T-helper 1 cell treated with Interleukin-12 subunit alpha and Interleukin-12 subunit beta and Interleukin-4 antibody, amounts not matched to agents 30 ng/mL and 1 ng/mL, for 36 hours (primary cell): ENCODE results near the gene COX6A2. TPM values are rescaled to one million over a fixed set of nuclear protein-coding genes. Genes with fewer than 3 reads are reported as not detected.

Experiments
- intact Hi-C: fragments of 100-400 bp; cut with micrococcal nuclease; formaldehyde crosslinking; loops from one replicate; pipeline ENCODE4 v1.15.1; 2024
- total RNA-seq: library from RNA; stranded (reverse); gene quantifications from 2 replicates; pipeline ENCODE4 v1.2.3, GENCODE V29; 2022

COX6A2 gene
- total RNA-seq: not detected in 2 replicates

- intact Hi-C loops: loop anchor here (5.0 to 10.0 kb wide), 2 partner anchors 49 to 433 kb away; no protein-coding TSS in a partner anchor
These were observed at the start of gene COX6A2 for GRCh38 chr16:31428279-31428597. Gene COX6A2, minus strand, starts transcription at chr16:31428360. Its CDS starts 35 bp downstream, at chr16:31428325.

DNA sequence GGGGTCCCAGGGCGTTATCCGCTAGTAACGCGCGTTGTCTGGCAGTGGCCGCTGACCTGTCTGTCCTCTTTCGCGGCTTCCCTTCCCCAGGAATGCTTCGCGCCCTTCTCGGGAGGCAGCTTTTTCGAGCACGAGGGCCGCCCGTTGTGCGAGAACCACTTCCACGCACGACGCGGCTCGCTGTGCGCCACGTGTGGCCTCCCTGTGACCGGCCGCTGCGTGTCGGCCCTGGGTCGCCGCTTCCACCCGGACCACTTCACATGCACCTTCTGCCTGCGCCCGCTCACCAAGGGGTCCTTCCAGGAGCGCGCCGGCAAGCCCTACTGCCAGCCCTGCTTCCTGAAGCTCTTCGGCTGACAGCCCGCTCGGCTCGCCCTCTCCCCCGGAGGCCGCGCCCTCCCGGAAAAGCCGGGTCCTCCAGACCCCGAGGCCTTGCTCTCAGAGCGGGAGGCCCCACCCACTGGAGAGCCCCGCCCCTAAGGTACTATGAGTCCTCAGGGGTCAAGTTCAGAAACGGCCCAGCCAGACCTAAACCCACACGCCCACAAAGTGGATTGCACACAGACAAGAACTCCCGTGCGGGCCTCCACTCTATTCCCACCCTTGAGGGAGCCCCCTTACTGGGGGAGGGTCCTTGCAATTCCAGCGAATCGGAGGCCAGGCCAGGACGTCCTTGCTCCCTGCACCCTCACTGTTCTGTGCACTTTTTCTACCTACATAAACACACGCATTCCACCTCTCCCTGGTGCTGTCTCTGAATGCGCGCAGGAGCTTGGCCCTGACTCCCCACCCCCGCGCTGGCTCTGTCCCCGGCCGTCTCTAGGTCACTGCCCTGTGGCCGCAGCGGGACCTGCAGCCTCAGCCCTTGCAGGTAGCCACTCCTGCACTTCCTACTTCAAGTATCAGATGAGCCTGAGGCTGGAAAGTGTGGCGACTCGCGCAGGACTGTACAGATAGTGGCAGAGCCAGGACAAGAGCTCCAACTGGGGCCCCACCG is 49.4 kb upstream of the COX6A2 start:
- intact Hi-C loops: loop anchor here (1.0 to 5.0 kb wide), 4 partner anchors 18 to 390 kb away; partner anchors contain the start of genes ARMC5 and COX6A2

GRCh38 chr16:31476303-31477219 is 48.4 kb upstream of the COX6A2 start:
- intact Hi-C loops: loop anchor here (1.0 to 5.0 kb wide), 6 partner anchors 11 to 391 kb away; partner anchors contain the start of genes ARMC5 and COX6A2

DNA sequence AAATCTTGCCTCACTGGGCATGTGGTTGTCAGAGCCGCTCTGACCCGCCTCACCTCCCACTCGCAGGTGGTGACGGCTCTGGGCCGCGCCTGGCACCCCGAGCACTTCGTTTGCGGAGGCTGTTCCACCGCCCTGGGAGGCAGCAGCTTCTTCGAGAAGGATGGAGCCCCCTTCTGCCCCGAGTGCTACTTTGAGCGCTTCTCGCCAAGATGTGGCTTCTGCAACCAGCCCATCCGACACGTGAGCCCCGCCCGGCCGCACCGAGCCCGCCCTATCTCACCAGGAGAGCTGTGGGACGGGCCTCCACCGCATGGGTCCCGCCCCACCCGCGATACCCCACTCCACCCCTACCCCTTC is 47.8 kb upstream of the COX6A2 start:
- intact Hi-C loops: loop anchor here (1.0 to 5.0 kb wide), 5 partner anchors 11 to 391 kb away; partner anchors contain the start of gene COX6A2

DNA sequence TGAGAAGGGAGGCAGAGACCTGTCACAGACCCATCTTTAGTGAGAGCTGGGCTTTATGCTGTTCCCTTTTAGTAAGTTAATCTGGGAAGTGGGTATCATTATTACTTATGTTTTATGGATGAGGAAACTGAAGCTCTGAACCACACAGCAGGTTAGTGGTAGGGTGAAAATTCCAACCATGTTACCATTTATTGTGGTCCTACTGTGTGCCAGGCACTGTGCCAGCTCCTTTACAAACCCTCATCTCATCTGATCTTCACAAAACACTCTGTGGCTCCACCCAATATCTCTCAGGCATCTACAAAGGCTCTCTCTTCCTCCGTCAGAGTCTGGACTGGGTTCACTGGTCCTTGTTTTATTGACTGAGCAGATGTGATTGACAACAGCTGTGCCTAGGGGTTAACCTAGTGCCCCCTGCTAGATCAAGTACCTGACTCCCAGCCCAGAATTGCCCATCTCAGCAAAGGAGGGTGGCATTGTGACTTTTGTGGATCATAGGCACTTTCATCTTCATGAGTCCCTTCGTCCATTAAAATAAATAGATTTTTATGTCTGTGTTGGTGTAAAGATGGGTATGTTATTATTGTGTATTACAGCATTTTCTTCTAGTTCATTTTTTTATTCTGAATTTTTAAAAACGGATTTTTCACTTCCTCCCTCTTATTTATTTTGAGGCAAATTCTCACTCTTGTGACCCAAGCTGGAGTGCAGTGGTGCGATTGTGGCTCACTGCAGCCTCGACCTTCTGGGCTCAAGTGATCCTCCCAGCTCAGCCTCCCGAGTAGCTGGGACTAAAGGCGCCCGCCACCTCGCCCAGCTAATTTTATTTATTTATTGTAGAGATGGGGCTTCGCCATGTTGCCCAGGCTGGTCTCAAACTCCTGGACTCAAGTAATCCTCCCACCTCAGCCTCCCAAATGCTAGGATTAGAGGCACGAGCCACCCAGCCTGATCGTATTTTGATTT is 46.9 kb upstream of the COX6A2 start:
- intact Hi-C loops: loop anchor here (5.0 kb wide), 3 partner anchors 48 to 392 kb away; partner anchors contain the start of gene COX6A2

- intact Hi-C loops: no loop called here
These were observed 46.1 kb upstream of the COX6A2 start for GRCh38 chr16:31474173-31474714.

- intact Hi-C loops: no loop called here
These were observed 45.3 kb upstream of the COX6A2 start for GRCh38 chr16:31473264-31473984.

GRCh38 chr16:31472709-31473203 is 44.6 kb upstream of the COX6A2 start:
- intact Hi-C loops: no loop called here

- intact Hi-C loops: no loop called here
These were observed 43.9 kb upstream of the COX6A2 start, which contains the start of gene TGFB1I1 for GRCh38 chr16:31471875-31472708. Gene TGFB1I1, plus strand, starts transcription at chr16:31472152. Its CDS starts 37 bp downstream, at chr16:31472189.

GRCh38 chr16:31471241-31471874 is 43.2 kb upstream of the COX6A2 start:
- intact Hi-C loops: no loop called here

GRCh38 chr16:31470615-31471014 is 42.5 kb upstream of the COX6A2 start:
- intact Hi-C loops: no loop called here

DNA sequence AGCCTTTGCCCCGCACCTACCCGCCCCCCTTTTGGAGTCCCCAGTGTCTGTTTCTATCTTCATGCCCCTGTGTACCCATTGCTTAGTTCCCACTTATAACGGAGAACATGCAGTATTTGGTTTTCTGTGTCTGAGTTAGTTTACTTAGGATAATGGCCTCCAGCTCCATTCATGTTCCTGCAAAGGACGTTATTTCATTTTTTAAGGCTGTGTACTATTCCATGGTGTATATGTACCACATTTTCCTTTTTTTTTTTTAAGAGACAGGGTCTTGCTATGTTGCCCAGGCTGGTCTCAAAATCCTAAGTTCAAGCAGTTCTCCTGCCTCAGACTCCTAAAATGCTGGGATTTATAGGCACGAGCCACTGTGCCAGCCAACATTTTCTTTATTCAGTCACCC is 39.7 kb upstream of the COX6A2 start:
- intact Hi-C loops: no loop called here

- intact Hi-C loops: no loop called here
These were observed 39.1 kb upstream of the COX6A2 start for GRCh38 chr16:31467151-31467773.

DNA sequence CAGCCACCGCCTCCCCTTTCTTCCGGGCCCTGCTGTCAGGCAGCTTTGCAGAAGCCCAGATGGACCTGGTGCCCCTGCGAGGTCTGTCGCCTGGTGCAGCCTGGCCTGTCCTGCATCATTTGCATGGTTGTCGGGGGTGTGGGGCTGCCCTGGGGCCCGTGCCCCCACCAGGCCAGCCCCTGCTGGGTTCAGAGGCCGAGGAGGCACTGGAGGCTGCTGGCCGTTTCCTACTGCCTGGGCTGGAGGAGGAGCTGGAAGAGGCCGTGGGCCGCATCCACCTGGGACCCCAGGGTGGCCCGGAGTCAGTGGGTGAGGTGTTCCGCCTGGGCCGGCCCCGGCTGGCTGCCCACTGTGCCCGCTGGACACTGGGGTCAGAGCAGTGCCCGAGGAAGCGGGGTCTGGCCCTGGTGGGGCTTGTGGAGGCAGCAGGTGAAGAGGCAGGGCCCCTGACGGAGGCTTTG is 38.3 kb upstream of the COX6A2 start:
- intact Hi-C loops: no loop called here

GRCh38 chr16:31465788-31466370 is 37.7 kb upstream of the COX6A2 start:
- intact Hi-C loops: no loop called here

- intact Hi-C loops: no loop called here
These were observed 36.7 kb upstream of the COX6A2 start for GRCh38 chr16:31464781-31465260.

DNA sequence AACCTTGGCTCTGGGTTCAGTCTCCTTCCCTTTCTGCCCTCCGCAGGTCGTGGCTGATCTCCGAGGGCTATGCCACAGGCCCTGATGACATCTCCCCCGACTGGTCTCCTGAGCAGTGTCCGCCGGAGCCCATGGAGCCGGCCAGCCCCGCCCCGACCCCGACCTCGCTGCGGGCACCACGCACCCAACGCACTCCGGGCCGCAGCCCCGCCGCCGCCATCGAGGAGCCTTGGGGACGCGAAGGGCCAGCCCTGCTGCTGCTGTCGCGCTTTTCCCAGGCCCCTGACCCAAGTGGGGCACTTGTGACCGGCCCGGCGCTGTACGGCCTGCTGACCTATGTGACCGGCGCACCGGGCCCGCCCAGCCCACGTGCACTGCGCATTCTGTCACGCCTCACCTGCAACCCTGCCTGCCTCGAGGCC is 36.2 kb upstream of the COX6A2 start:
- intact Hi-C loops: no loop called here
